Measurements from ENCODE around the gene ABTB2.
"Not testable (repeated sequence)": the region's sequence is repeated elsewhere in the genome, so short reads cannot be mapped to it uniquely, and the experiment has no call there.

The ABTB2 gene

GRCh38 chr11:34181856-34182405, 175.9 kb downstream of the ABTB2 start:
- DNase-seq = no peak

GRCh38 chr11:34181251-34181650, 176.6 kb downstream of the ABTB2 start:
- DNase-seq = no peak

GRCh38 chr11:34180814-34181165, 177.0 kb downstream of the ABTB2 start:
- not testable (repeated sequence) for DNase-seq

- no peak for DNase-seq
Observed at GRCh38 chr11:34180040-34180813, 177.6 kb downstream of the ABTB2 start.

GRCh38 chr11:34179026-34179675, 178.7 kb downstream of the ABTB2 start:
- no peak for DNase-seq

- DNase-seq = no peak
Observed at GRCh38 chr11:34178209-34178821, 179.5 kb downstream of the ABTB2 start.

GRCh38 chr11:34176751-34177209, 181.0 kb downstream of the ABTB2 start:
- DNase-seq = no peak

GRCh38 chr11:34175284-34176019, 182.4 kb downstream of the ABTB2 start:
- no peak for DNase-seq

GRCh38 chr11:34174412-34175041, 183.3 kb downstream of the ABTB2 start:
- DNase-seq = peak; percentile 69

GRCh38 chr11:34173050-34173449, 184.8 kb downstream of the ABTB2 start:
- DNase-seq = no peak

- DNase-seq = no peak
Observed at GRCh38 chr11:34169686-34170085, 188.1 kb downstream of the ABTB2 start.

- no peak for DNase-seq
Observed at GRCh38 chr11:34168642-34169420, 189.0 kb downstream of the ABTB2 start.

- no peak for DNase-seq
Observed at GRCh38 chr11:34167961-34168360, 189.8 kb downstream of the ABTB2 start.

- no peak for DNase-seq
Observed at GRCh38 chr11:34166806-34167740, 190.7 kb downstream of the ABTB2 start.

GRCh38 chr11:34165786-34166555, 191.8 kb downstream of the ABTB2 start:
- no peak for DNase-seq

GRCh38 chr11:34165121-34165520, 192.7 kb downstream of the ABTB2 start:
- no peak for DNase-seq

GRCh38 chr11:34162856-34163255, 195.0 kb downstream of the ABTB2 start:
- no peak for DNase-seq

GRCh38 chr11:34162493-34162820, 195.4 kb downstream of the ABTB2 start:
- DNase-seq = no peak

- no peak for DNase-seq
Observed at GRCh38 chr11:34161812-34162492, 195.9 kb downstream of the ABTB2 start.
